Transverse colon (tissue), 3 donors: ENCODE results near the gene FAM174C.

Experiments
- CTCF ChIP-seq, 5 experiments: fragments of 200-600 bp in 3 of 5; fragments of 450-650 bp in 2 of 5; sonication (generic) in 3 of 5; IDR thresholded peaks; 1 replicate in 2 of 5; 2 replicates in 3 of 5; pipeline ENCODE4 v1.5.1; 2016 to 2017; ENCODE audit warnings: antibody characterized with exemption in 5 of 5, inconsistent platforms in 3 of 5, mild to moderate bottlenecking in 2 of 5, moderate library complexity in 1 of 5
- POLR2A ChIP-seq: fragments of 450-650 bp; IDR thresholded peaks from one replicate; pipeline ENCODE4 v1.6.1; 2016; ENCODE audit warnings: antibody characterized with exemption, mild to moderate bottlenecking, moderate library complexity

GRCh38 chr19:1288833-1289685 is 13.7 kb downstream of the FAM174C start:
- no peak for TF ChIP-seq CTCF (IDR thresholded peaks at IDR 0.05)
- TF ChIP-seq POLR2A = no peak
